OCI-LY1 (cell line): Measurements from ENCODE around the gene MAGI2.

Experiments used
- H2AFZ ChIP-seq: fragments of 200-600 bp; sonication (generic), shearing (Covaris generic); 2 replicates; pipeline ENCODE4 v1.6.0; 2014; ENCODE audit warnings: antibody characterized with exemption, mild to moderate bottlenecking, low read length
- H3F3A ChIP-seq: fragments of 200-600 bp; sonication (generic), shearing (Covaris generic); 2 replicates; pipeline ENCODE4 v1.6.0; 2014; ENCODE audit warnings: mild to moderate bottlenecking, antibody characterized with exemption, low read length, moderate library complexity; ENCODE audit not compliant: insufficient read depth
- H3K27ac ChIP-seq: fragments of 200-600 bp; sonication (generic); 2 replicates; pipeline ENCODE4 v1.5.1; 2014; ENCODE audit warnings: low read length, mixed run types, mild to moderate bottlenecking, low read depth; ENCODE audit not compliant: poor library complexity, severe bottlenecking
- H3K27me3 ChIP-seq: fragments of 200-600 bp; sonication (generic); 2 replicates; pipeline ENCODE4 v1.6.0; 2014; ENCODE audit warnings: antibody characterized with exemption, mild to moderate bottlenecking, low read length, moderate library complexity; ENCODE audit not compliant: insufficient read depth
- H3K36me3 ChIP-seq: fragments of 200-600 bp; sonication (generic); 2 replicates; pipeline ENCODE4 v1.6.1; 2014; ENCODE audit warnings: mild to moderate bottlenecking, antibody characterized with exemption, low read length, moderate library complexity, mixed read lengths; ENCODE audit not compliant: insufficient read depth
- H3K4me1 ChIP-seq: fragments of 200-600 bp; sonication (generic); 2 replicates; pipeline ENCODE4 v1.5.1; 2014; ENCODE audit warnings: mild to moderate bottlenecking, low read length, moderate library complexity; ENCODE audit not compliant: insufficient read depth, severe bottlenecking
- H3K4me2 ChIP-seq: fragments of 200-600 bp; sonication (generic), shearing (Covaris generic); 2 replicates; pipeline ENCODE4 v1.6.1; 2014; ENCODE audit warnings: low read length
- H3K4me3 ChIP-seq: fragments of 200-600 bp; sonication (generic); 2 replicates; pipeline ENCODE4 v1.5.1; 2014; ENCODE audit warnings: low read length, low read depth, mild to moderate bottlenecking, mixed read lengths; ENCODE audit not compliant: poor library complexity, severe bottlenecking
- H3K79me2 ChIP-seq: fragments of 200-600 bp; shearing (Covaris generic); 2 replicates; pipeline ENCODE4 v1.6.1; 2016; ENCODE audit warnings: mixed run types, low read length, mixed read lengths; ENCODE audit not compliant: insufficient read depth
- H3K9ac ChIP-seq: fragments of 200-600 bp; sonication (generic), shearing (Covaris generic); 2 replicates; pipeline ENCODE4 v1.6.1; 2014; ENCODE audit warnings: mild to moderate bottlenecking, low read length, mixed read lengths
- H3K9me2 ChIP-seq: fragments of 200-600 bp; sonication (generic), shearing (Covaris generic); 2 replicates; pipeline ENCODE4 v1.6.1; 2014; ENCODE audit warnings: low read depth, mild to moderate bottlenecking, low read length, mixed read lengths
- H3K9me3 ChIP-seq: fragments of 200-600 bp; shearing (Covaris generic); 2 replicates; pipeline ENCODE4 v1.6.1; 2014; ENCODE audit warnings: low read length, mixed read lengths
- H4K20me1 ChIP-seq: fragments of 200-600 bp; sonication (generic), shearing (Covaris generic); 2 replicates; pipeline ENCODE4 v1.6.0; 2016; ENCODE audit warnings: mild to moderate bottlenecking, low read length; ENCODE audit not compliant: insufficient read depth
- EZH2 ChIP-seq: fragments of 200-600 bp; sonication (generic), shearing (Covaris generic); IDR thresholded peaks from 2 replicates; pipeline ENCODE4 v1.8.0; 2017; ENCODE audit warnings: borderline replicate concordance, mixed run types, mild to moderate bottlenecking, antibody characterized with exemption, low read length, moderate library complexity, mixed read lengths
- TF ChIP-seq, protein P1 (sequence below): fragments of 200-600 bp; sonication (generic), shearing (Covaris generic); IDR thresholded peaks from 2 replicates; pipeline ENCODE4 v1.5.1; 2017; ENCODE audit warnings: mild to moderate bottlenecking, antibody characterized with exemption, low read length, moderate library complexity, mixed read lengths

The MAGI2 gene

DNA sequence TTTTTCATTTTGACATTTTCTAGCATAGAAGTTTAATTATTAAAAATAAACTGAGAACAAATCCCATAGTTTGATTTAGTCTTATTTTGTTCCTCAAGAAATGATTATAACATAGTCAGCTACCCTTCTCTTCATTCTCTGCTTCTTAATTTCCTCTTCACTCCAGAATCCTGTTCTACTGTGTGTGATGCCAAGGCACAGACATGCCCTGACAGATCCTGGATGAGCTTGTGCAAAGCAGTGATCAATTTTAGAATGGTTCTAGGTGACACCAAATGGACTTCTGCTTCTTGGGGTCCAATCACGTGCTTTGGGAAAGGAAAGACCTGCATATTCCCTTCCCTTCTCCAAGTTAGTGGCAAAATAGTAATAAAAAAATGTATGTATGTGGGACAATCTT, 665.6 kb downstream of the MAGI2 start:
- Histone ChIP-seq H3K4me1 (no peaks in the 10 kb centered on the region), H3K36me3 (no peaks in the 10 kb centered on the region), H3K27ac (no peak overlapping the region), H4K20me1 (no peaks in the 10 kb centered on the region), H3F3A (no peaks in the 10 kb centered on the region), H3K9ac (no peak overlapping the region), H3K4me2 (no peak overlapping the region), H3K27me3 (no peaks in the 10 kb centered on the region), H3K4me3 (no peak overlapping the region), H3K9me3 (no peaks in the 10 kb centered on the region), H3K79me2 (no peaks in the 10 kb centered on the region), H2AFZ (no peak overlapping the region), H3K9me2 (no peaks in the 10 kb centered on the region)
- TF ChIP-seq, protein P1, sequence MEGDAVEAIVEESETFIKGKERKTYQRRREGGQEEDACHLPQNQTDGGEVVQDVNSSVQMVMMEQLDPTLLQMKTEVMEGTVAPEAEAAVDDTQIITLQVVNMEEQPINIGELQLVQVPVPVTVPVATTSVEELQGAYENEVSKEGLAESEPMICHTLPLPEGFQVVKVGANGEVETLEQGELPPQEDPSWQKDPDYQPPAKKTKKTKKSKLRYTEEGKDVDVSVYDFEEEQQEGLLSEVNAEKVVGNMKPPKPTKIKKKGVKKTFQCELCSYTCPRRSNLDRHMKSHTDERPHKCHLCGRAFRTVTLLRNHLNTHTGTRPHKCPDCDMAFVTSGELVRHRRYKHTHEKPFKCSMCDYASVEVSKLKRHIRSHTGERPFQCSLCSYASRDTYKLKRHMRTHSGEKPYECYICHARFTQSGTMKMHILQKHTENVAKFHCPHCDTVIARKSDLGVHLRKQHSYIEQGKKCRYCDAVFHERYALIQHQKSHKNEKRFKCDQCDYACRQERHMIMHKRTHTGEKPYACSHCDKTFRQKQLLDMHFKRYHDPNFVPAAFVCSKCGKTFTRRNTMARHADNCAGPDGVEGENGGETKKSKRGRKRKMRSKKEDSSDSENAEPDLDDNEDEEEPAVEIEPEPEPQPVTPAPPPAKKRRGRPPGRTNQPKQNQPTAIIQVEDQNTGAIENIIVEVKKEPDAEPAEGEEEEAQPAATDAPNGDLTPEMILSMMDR = no peak
- TF ChIP-seq EZH2 = no peak

DNA sequence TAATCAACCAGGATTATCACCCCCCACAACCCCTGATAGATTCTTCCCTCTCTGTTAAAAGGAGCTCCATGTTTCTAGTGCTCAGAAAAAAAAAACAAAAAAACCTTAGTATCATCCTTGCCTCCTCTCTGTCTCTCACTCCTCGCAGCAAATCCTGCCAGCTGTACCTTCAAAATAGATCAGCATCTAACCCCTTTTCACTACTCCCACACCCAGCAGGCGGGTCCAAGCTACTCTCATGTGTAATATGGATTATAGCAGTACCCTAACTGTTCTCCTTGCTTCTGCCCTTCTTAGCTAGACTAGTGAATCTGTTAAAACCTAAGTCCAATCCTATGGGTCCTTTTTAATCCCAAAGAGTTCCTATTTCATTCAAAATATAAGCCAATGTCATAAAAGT, 667.4 kb downstream of the MAGI2 start:
- Histone ChIP-seq H3K9ac (no peak overlapping the region), H3K4me3 (no peak overlapping the region), H3K9me3 (no peaks in the 10 kb centered on the region), H3K27me3 (no peaks in the 10 kb centered on the region), H3K79me2 (no peaks in the 10 kb centered on the region), H2AFZ (no peak overlapping the region), H3K4me2 (no peak overlapping the region), H3K9me2 (no peaks in the 10 kb centered on the region), H3K36me3 (no peaks in the 10 kb centered on the region), H4K20me1 (no peaks in the 10 kb centered on the region), H3K27ac (no peak overlapping the region), H3F3A (no peaks in the 10 kb centered on the region), H3K4me1 (no peaks in the 10 kb centered on the region)
- TF ChIP-seq, protein P1 = no peak

DNA sequence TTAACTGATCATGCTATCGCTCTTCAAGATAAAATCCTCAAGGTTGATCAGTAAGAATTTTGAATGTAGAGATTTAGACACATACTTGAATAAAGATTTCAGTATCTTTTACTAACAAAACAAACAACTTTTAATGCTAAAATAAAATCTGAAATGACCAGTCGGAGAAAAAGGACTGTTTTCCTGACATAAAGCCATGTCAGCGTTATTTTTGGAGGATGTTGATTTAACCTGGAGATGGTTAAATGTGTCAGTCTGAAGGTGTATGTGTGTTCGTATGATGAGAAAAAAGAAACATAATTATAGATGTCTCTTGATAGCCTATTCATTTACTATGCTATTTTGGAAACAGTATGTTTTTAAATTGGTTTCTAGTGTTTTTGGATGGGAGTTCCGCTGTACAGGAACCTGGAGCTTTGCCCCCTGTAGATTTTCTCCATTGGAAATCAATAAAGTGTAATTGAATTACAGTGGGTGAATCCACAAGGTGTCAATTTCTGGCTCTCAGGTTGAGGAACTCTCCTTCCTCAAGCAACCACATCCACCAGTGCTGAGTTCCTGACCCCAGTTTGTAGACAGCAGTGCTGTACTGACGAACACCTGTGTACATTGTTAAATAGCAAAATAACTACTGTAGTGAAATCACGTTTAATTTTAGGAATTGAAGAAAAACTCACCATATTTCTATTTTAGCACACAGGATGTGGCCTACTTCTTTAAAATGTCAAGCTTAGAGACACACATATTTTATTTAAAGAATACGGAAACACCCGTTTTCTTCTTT, 670.1 kb downstream of the MAGI2 start:
- no peak overlapping the region for H2AFZ ChIP-seq
- H3K4me1 ChIP-seq = no peaks in the 10 kb centered on the region
- H3K36me3 ChIP-seq = no peaks in the 10 kb centered on the region
- no peaks in the 10 kb centered on the region for H3K27me3 ChIP-seq
- no peak for TF ChIP-seq EZH2
- TF ChIP-seq, protein P1 = no peak
- H3K9me3 ChIP-seq = no peaks in the 10 kb centered on the region
- no peak overlapping the region for H3K9ac ChIP-seq
- H3F3A ChIP-seq = no peaks in the 10 kb centered on the region
- H3K4me3 ChIP-seq = no peak overlapping the region
- H3K27ac ChIP-seq = no peak overlapping the region
- no peaks in the 10 kb centered on the region for H3K9me2 ChIP-seq
- H3K79me2 ChIP-seq = no peaks in the 10 kb centered on the region
- no peaks in the 10 kb centered on the region for H4K20me1 ChIP-seq
- H3K4me2 ChIP-seq = no peak overlapping the region
